OCI-LY7 (cell line): ENCODE results near the gene SGK1. TPM values are rescaled to one million over a fixed set of nuclear protein-coding genes. Genes with fewer than 3 reads are reported as not detected.

Experiments
- BruUV-seq: library from RNA; stranded (reverse); fragments of 400-500 nt; replicated peaks from 2 replicates; lab custom pipeline; 2021; lab: Mats Ljungman, UMichigan
- CTCF ChIA-PET: fragments of 300-600 bp; sonication (Branson Sonifier 250); formaldehyde crosslinking; loops from one replicate; lab custom pipeline; 2022; ENCODE audit warnings: antibody characterized with exemption; ENCODE audit not compliant: unreplicated experiment; lab: Charles Lee
- POLR2A ChIA-PET: fragments of 300-600 bp; sonication (Branson Sonifier 250); formaldehyde crosslinking; loops from one replicate; lab custom pipeline; 2022; ENCODE audit warnings: antibody characterized with exemption; lab: Charles Lee
- DNase-seq: peaks from one replicate; pipeline ENCODE4 v3.0.0-alpha.2; 2015; ENCODE audit warnings: low spot score
- H2AFZ ChIP-seq: fragments of 200-600 bp; sonication (generic), shearing (Covaris generic); 2 replicates; pipeline ENCODE4 v1.6.1; 2014; ENCODE audit warnings: mild to moderate bottlenecking, antibody characterized with exemption, low read length, moderate library complexity
- H3K27ac ChIP-seq: fragments of 200-600 bp; sonication (generic); 2 replicates; pipeline ENCODE4 v1.5.1; 2014; ENCODE audit warnings: mixed run types, low read depth, mild to moderate bottlenecking, moderate library complexity, low read length, inconsistent platforms; ENCODE audit not compliant: poor library complexity, severe bottlenecking
- H3K36me3 ChIP-seq: fragments of 200-600 bp; sonication (generic); 2 replicates; pipeline ENCODE4 v1.6.1; 2014; ENCODE audit warnings: mild to moderate bottlenecking, antibody characterized with exemption, low read length, moderate library complexity, mixed read lengths; ENCODE audit not compliant: insufficient read depth
- H3K4me1 ChIP-seq: fragments of 200-600 bp; sonication (generic); 2 replicates; pipeline ENCODE4 v1.5.1; 2014; ENCODE audit warnings: mild to moderate bottlenecking, low read length; ENCODE audit not compliant: insufficient read depth, poor library complexity, severe bottlenecking
- H3K4me2 ChIP-seq: fragments of 200-600 bp; sonication (generic); 2 replicates; pipeline ENCODE4 v1.6.1; 2014; ENCODE audit warnings: mild to moderate bottlenecking, low read length
- H3K4me3 ChIP-seq: fragments of 200-600 bp; sonication (generic); 2 replicates; pipeline ENCODE4 v1.5.1; 2014; ENCODE audit warnings: mild to moderate bottlenecking, low read depth, low read length; ENCODE audit not compliant: poor library complexity, severe bottlenecking
- H3K79me2 ChIP-seq: fragments of 200-600 bp; sonication (generic); 2 replicates; pipeline ENCODE4 v1.6.1; 2016; ENCODE audit warnings: low read depth, mild to moderate bottlenecking, low read length, moderate library complexity, mixed read lengths; ENCODE audit not compliant: insufficient read depth
- H3K9me2 ChIP-seq: fragments of 200-600 bp; sonication (generic); 2 replicates; pipeline ENCODE4 v1.6.1; 2016; ENCODE audit warnings: mild to moderate bottlenecking, low read length, mixed read lengths; ENCODE audit not compliant: insufficient read depth
- H3K9me3 ChIP-seq: fragments of 200-600 bp; sonication (generic); 2 replicates; pipeline ENCODE4 v1.6.1; 2014; ENCODE audit warnings: mild to moderate bottlenecking, mixed run types, low read length, mixed read lengths
- H4K20me1 ChIP-seq: fragments of 200-600 bp; sonication (generic); 2 replicates; pipeline ENCODE4 v1.6.1; 2014; ENCODE audit warnings: mild to moderate bottlenecking, antibody characterized with exemption, low read length, moderate library complexity, mixed read lengths; ENCODE audit not compliant: insufficient read depth
- EZH2phosphoT487 ChIP-seq: fragments of 200-600 bp; sonication (generic); IDR thresholded peaks from 2 replicates; pipeline ENCODE4 v1.6.1; 2018; ENCODE audit warnings: low read depth, borderline replicate concordance, mild to moderate bottlenecking, mixed run types, antibody characterized with exemption, low read length, moderate library complexity, mixed read lengths
- intact Hi-C: fragments of 100-400 bp; cut with micrococcal nuclease; formaldehyde crosslinking; loops from one replicate; pipeline ENCODE4 v1.10.0; 2022; ENCODE audit not compliant: unreplicated experiment
- total RNA-seq, 2 experiments: library from RNA; depleted of rRNA in 1 of 2; stranded (reverse); fragments of >200 nt in 1 of 2; shearing (Covaris generic) in 1 of 2; gene quantifications; 2 replicates each; pipeline ENCODE4 v1.2.3, GENCODE V29; 2014 to 2022
- TF ChIP-seq, protein P1 (sequence below): fragments of 200-600 bp; sonication (generic); conservative IDR thresholded peaks from 2 replicates; pipeline ENCODE4 v1.5.1; 2014; ENCODE audit warnings: mild to moderate bottlenecking, antibody characterized with exemption, low read length, moderate library complexity, mixed read lengths

The SGK1 gene
- total RNA-seq, 2 experiments from 2014 or later: 5.2 to 27.6 TPM

DNA sequence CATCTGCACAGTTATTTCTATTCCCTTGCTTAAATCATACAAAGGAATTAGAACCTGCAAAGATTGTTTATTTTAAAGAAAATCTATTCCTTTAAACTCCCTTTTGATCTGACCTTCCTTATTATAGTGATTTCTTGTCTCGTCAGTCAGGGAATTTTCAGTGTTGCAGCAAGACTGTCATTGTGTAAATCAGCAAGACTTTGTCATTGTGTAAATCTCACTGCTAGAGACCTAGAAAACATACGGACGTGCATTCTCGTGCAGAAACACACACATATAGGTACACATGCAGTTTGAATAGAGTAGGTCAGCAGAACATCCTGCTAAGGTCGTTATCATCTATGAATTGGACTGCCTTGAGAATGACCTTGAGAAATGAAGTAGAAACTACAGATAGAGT is 6.2 kb upstream of the SGK1 start:
- no peak overlapping the region for H3K4me2 ChIP-seq
- H3K4me1 ChIP-seq: no peaks in the 10 kb centered on the region
- H3K79me2 ChIP-seq: no peaks in the 10 kb centered on the region
- DNase-seq: no peak
- BruUV-seq: no TSS peak
- no peak overlapping the region for H2AFZ ChIP-seq
- H4K20me1 ChIP-seq: no peaks in the 10 kb centered on the region
- H3K36me3 ChIP-seq: no peaks in the 10 kb centered on the region
- no peak for TF ChIP-seq EZH2phosphoT487
- TF ChIP-seq, protein P1, sequence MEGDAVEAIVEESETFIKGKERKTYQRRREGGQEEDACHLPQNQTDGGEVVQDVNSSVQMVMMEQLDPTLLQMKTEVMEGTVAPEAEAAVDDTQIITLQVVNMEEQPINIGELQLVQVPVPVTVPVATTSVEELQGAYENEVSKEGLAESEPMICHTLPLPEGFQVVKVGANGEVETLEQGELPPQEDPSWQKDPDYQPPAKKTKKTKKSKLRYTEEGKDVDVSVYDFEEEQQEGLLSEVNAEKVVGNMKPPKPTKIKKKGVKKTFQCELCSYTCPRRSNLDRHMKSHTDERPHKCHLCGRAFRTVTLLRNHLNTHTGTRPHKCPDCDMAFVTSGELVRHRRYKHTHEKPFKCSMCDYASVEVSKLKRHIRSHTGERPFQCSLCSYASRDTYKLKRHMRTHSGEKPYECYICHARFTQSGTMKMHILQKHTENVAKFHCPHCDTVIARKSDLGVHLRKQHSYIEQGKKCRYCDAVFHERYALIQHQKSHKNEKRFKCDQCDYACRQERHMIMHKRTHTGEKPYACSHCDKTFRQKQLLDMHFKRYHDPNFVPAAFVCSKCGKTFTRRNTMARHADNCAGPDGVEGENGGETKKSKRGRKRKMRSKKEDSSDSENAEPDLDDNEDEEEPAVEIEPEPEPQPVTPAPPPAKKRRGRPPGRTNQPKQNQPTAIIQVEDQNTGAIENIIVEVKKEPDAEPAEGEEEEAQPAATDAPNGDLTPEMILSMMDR: no peak
- CTCF ChIA-PET: no interaction called here
- H3K27ac ChIP-seq: no peak overlapping the region
- no peak overlapping the region for H3K4me3 ChIP-seq
- H3K9me3 ChIP-seq: no peaks in the 10 kb centered on the region
- intact Hi-C loops: no loop called here
- H3K9me2 ChIP-seq: no peaks in the 10 kb centered on the region
- POLR2A ChIA-PET: no interaction called here

DNA sequence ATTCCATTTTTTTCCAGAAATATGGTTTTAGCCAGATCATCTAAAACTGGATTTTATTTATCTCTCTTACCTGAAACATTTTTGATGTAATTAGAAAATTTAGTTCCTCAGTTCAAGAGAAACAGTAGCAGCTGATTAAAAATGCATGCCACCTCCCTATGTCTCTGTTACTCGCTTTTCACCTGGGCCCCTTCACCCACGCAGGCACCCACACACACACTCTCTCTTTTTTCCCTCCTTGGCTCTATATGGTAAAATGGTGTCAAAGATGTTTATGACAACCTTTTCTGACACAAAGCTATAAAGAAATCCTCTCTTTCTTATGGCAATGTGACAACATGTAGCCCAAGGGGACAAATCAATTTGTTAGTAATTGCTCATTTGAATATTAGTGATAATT is 5.8 kb upstream of the SGK1 start:
- no TSS peak for BruUV-seq
- no peaks in the 10 kb centered on the region for H3K79me2 ChIP-seq
- no peaks in the 10 kb centered on the region for H3K9me3 ChIP-seq
- TF ChIP-seq, protein P1: no peak
- no peak for TF ChIP-seq EZH2phosphoT487
- H2AFZ ChIP-seq: no peak overlapping the region
- no peak overlapping the region for H3K4me2 ChIP-seq
- POLR2A ChIA-PET: no interaction called here
- CTCF ChIA-PET: no interaction called here
- H3K27ac ChIP-seq: no peak overlapping the region
- H3K4me3 ChIP-seq: no peak overlapping the region
- H3K4me1 ChIP-seq: no peaks in the 10 kb centered on the region
- intact Hi-C loops: no loop called here
- DNase-seq: no peak
- no peaks in the 10 kb centered on the region for H3K9me2 ChIP-seq
- H4K20me1 ChIP-seq: no peaks in the 10 kb centered on the region
- no peaks in the 10 kb centered on the region for H3K36me3 ChIP-seq

GRCh38 chr6:134323294-134323693 is 5.4 kb upstream of the SGK1 start:
- no TSS peak for BruUV-seq
- ChIA-PET POLR2A (interaction anchor here (0.6 kb wide), 1 partner anchor 25 kb away, joined by 4 read pairs; no protein-coding TSS in a partner anchor), CTCF (no interaction called here)
- no peak for DNase-seq
- no peaks in the 10 kb centered on the region for H3K9me2 ChIP-seq
- H3K4me2 ChIP-seq: no peak overlapping the region
- TF ChIP-seq, protein P1: no peak
- TF ChIP-seq EZH2phosphoT487: no peak
- intact Hi-C loops: no loop called here
- H3K79me2 ChIP-seq: no peaks in the 10 kb centered on the region
- no peak overlapping the region for H2AFZ ChIP-seq
- no peaks in the 10 kb centered on the region for H3K9me3 ChIP-seq
- no peak overlapping the region for H3K27ac ChIP-seq
- no peaks in the 10 kb centered on the region for H3K4me1 ChIP-seq
- no peaks in the 10 kb centered on the region for H4K20me1 ChIP-seq
- no peaks in the 10 kb centered on the region for H3K36me3 ChIP-seq
- H3K4me3 ChIP-seq: no peak overlapping the region
